Mucosa of descending colon (tissue), 3 donors: ENCODE data around the gene IQCM. TPM values are rescaled to one million over a fixed set of nuclear protein-coding genes. Genes with fewer than 3 reads are reported as not detected.
A peak's percentile ranks its signal among the peaks of the same experiment; 100 is the strongest.

Source experiments
- ATAC-seq: fragments of 200-7000 bp; cut with Tn5 transposase; one replicate; pipeline ENCODE4 v1.9.1; 2020; ENCODE audit warnings: mild to moderate bottlenecking, moderate library complexity
- DNase-seq, 3 donors: peaks; one replicate each; pipeline ENCODE4 v3.0.0-alpha.2; 2020
- H3K36me3 ChIP-seq: fragments of 200-600 bp; one replicate; pipeline ENCODE4 v1.8.0; 2021; ENCODE audit warnings: low read depth, mild to moderate bottlenecking
- H3K4me1 ChIP-seq: fragments of 200-600 bp; one replicate; pipeline ENCODE4 v1.8.0; 2021; ENCODE audit warnings: low read depth, mild to moderate bottlenecking
- H3K4me3 ChIP-seq: fragments of 200-600 bp; one replicate; pipeline ENCODE4 v1.8.0; 2021; ENCODE audit warnings: mild to moderate bottlenecking
- H3K9me3 ChIP-seq: fragments of 200-600 bp; one replicate; pipeline ENCODE4 v1.8.0; 2021; ENCODE audit warnings: mild to moderate bottlenecking
- CTCF ChIP-seq: fragments of 200-600 bp; IDR thresholded peaks from one replicate; pipeline ENCODE4 v1.8.0; 2022; ENCODE audit warnings: antibody characterized with exemption, mild to moderate bottlenecking
- intact Hi-C, 2 donors: fragments of 100-400 bp; cut with DNase I in 1 of 2; cut with micrococcal nuclease in 1 of 2; formaldehyde crosslinking; loops; one replicate each; pipeline versions ENCODE4 v1.11.0 to v1.11.1; 2022; cut with DNase I, micrococcal nuclease
- total RNA-seq, 3 donors: library from RNA; stranded (reverse); fragmentation: NEBNext Ultra II Directional in 2 of 3; extraction: Animal tissue kit (Norgen Biotek cat#: 25700) in 2 of 3; gene quantifications; one replicate each; pipeline versions ENCODE4 v1.2.1 to v1.2.4, GENCODE V29; 2021 to 2023
- donor health status: DM: no; HTN: no; CAD: no; lungs with moderate emphysema.
- donor health status: DM: no; HTN: no; CAD: no.
- donor health status: DM: no; HTN: yes; CAD: no.

IQCM gene
- total RNA-seq, 3 donors from 2014 or later, result 3.0 to 16.8 (median 5.2) TPM

- Histone ChIP-seq H3K4me1 (no peaks in the 10 kb centered on the region), H3K4me3 (no peak overlapping the region), H3K36me3 (no peaks in the 10 kb centered on the region), H3K9me3 (no peaks in the 10 kb centered on the region)
- intact Hi-C loops, result no loop called here
- ATAC-seq, result peak; percentile 88
- no peak for DNase-seq
- TF ChIP-seq CTCF, result no peak
Measured at GRCh38 chr4:149531861-149532260, 283.8 kb downstream of the IQCM start.

GRCh38 chr4:149523039-149523438 lies 292.6 kb downstream of the IQCM start:
- H3K9me3 ChIP-seq, result no peaks in the 10 kb centered on the region
- no peak overlapping the region for H3K4me3 ChIP-seq
- ATAC-seq (no peak), DNase-seq (no peak)
- no peaks in the 10 kb centered on the region for H3K4me1 ChIP-seq
- no peak for TF ChIP-seq CTCF
- intact Hi-C loops, result no loop called here
- no peaks in the 10 kb centered on the region for H3K36me3 ChIP-seq

- ATAC-seq, result peak; percentile 98
- no peak for TF ChIP-seq CTCF
Measured at GRCh38 chr4:149521611-149522425, 293.8 kb downstream of the IQCM start.

GRCh38 chr4:149518471-149518870 lies 297.2 kb downstream of the IQCM start:
- intact Hi-C loops, result no loop called here
- Histone ChIP-seq H3K4me3 (no peak overlapping the region), H3K4me1 (no peaks in the 10 kb centered on the region), H3K36me3 (no peaks in the 10 kb centered on the region), H3K9me3 (no peaks in the 10 kb centered on the region)
- ATAC-seq (no peak), DNase-seq (no peak)
- no peak for TF ChIP-seq CTCF

More at GRCh38 chr4:149521611-149522425, 293.8 kb downstream of the IQCM start:
- peak in 1 of 3 donors; percentile 27 for DNase-seq
- H3K9me3 ChIP-seq, result no peaks in the 10 kb centered on the region
- H3K4me3 ChIP-seq, result no peak overlapping the region
- H3K36me3 ChIP-seq, result no peaks in the 10 kb centered on the region
- no peaks in the 10 kb centered on the region for H3K4me1 ChIP-seq
- intact Hi-C loops, result no loop called here

GRCh38 chr4:149513081-149513480 lies 302.6 kb downstream of the IQCM start:
- Histone ChIP-seq H3K9me3 (no peaks in the 10 kb centered on the region), H3K4me3 (no peak overlapping the region), H3K36me3 (no peaks in the 10 kb centered on the region), H3K4me1 (no peaks in the 10 kb centered on the region)
- intact Hi-C loops, result no loop called here
- TF ChIP-seq CTCF, result no peak
- DNase-seq, result no peak
- no peak for ATAC-seq
